GM04504 (cell line): Measurements from ENCODE around the gene TMPRSS4.
"Not testable (repeated sequence)": the region's sequence is repeated elsewhere in the genome, so short reads cannot be mapped to it uniquely, and the experiment has no call there.

Experiments
- DNase-seq: peaks from one replicate; pipeline ENCODE4 v3.0.0-alpha.2; 2012; ENCODE audit warnings: low read depth

TMPRSS4 gene

DNA sequence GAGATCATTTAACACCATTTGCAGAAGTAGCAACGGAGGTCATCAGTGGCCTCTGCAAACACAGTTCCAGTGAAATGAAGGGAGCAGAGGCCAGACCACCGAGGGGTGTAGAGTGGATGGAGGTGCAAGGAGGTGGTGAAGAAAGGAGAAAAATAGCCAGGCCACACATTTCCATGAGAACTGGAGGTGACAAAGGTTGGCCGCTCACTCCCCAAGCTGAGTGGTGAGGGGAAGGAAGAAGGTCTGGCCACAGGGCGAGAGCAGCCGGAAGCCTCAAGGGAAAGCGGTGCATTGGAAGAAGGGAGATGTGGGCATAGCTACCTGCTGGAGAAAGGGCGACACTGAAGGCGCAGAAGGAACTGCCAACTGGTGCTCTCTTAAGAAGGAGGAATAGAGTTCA lies 20.1 kb upstream of the TMPRSS4 start:
- DNase-seq = no peak

DNA sequence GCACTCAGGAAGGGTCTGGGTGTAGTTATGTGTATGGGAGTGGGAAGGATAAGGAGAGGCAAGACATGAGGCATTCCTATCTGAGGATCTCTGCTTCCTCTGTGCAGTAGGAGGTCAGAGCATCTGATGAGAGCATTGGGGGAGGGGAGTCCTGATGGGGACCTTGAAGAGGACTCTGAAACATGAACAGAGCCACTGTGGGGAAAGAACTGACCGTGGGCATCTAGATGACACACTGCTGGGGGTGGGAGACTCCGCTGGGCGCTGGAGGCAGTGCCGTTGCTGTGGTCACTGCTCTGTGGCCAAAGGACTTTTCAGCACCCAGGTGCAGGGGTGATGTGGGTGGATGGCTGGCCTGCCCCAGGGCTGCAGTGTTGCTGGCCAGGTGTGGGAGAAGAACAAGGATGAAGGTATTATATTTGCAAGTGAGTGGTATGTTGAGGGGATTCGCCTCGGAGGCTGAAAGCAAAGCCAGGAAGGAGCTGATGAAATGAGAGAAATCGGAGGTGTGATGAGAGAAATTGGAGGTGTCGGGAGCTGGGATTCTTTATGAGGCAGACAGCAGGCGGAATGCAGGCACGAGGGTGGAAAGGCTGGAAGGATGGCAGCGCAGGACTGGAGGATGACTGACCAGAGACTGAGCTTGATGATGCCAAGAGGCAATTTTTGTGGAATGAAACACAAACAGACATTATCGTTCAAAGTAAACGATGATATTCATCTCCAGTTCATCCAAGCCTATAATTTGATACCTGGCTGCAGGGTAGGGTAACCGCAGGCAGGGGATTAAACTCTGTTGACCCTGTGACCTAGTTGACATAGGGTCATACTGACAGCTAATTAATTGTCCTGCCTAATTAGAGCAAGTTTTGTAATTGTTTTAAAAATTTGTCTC lies 19.4 kb upstream of the TMPRSS4 start:
- no peak for DNase-seq

DNA sequence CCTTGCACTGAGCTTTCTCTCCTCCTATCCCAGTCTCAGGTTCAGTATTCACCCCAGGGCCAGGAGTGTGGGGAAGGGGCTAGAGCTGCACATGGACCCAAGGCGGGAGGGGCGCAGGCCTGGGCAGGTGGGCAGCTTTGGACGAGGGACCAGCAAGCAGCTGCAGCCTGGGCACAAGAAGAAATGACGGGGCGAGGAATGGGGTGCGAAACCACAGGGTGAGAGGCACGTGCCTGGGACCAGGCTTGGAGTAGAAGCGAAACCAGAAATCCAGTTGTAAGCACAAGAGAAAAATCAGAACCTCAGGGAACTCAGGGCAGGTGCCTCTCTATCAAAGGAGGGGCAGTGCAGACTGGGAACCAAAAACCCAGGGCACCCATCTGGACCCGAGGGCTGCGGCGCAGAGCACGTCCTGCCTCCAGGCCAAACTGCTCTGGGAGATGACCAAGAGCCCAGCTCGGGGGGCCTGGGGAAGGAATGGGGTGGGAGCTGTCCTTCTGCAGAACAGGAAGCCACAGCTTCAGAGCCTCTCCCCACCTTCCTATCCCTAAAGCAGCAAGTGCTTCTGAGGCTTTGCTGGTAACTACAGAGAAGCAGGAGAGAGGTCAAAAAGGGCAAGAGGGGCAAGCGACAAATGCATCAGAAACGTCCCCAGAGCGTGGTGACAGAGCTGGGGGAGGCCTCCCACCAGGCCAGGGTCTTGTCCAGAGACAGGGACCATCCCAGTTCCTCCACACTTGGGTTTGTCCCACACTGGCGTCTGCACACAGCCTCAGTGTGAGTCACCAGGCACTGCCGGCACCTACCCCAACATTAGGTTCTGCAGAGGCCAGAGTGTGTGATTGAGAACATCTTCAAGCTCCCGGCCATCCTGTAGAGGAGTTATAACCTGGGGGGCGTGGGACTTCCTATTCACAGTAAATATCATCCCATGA lies 18.3 kb upstream of the TMPRSS4 start:
- DNase-seq = no peak

DNA sequence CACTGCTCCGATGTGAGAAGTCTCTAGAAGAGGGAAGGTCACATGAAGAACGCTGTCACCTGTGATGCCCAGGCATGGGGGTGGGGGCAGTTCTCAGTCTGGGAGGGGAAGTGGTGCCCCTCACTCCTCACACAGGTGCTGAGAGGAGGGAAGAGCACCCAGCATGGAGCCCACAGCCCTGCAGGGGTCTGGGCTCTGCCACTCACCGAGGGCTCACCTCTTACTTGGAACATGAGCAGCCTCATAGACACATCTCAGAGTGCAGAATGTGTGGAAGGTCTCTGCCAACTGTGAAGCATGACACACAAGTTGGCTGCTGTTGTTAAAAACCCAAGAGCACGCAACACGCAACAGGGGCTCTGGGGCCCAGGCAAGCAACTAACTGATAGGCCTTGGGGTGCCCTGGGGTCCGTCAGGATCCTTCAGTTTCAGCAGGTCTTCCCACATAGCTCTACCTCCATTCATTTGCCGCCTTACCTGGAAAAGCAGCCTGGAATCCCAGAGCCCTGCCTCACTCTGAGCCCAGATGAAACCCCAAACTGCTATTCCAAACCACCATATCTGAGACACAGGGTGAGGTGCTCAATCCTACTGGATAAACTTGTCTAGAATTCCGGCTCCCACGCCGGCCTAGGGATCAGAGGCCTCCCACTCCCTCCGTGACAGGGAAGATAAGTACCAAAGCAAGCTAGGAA lies 17.5 kb upstream of the TMPRSS4 start:
- DNase-seq = no peak

DNA sequence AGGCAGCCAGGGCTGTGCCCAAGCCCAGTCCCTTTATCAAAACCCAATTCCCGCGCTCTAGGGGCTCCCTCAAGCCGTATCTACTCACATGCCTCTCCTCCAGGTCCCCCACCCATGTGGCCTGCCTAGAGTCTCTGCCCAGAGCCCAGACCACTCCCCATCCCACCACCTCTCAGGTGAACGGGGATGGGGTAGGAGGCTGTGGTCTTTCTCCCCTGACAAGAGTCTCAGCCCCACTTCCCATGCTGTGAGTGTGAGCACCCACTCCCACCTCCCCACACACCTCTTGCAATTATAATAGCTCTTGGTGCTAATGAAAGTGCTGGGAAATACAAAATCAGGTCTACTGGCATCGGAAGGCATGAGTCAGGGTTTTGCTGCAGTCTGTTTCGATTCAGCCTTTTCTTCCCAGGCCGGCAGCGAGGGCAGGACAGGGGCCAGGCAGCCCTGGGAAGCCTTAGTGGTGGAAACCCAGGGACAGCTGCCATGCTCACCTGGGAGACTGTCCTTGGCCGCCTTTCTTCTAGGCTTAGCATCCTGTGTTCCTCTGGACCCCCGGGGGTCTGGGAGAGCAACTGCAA lies 16.7 kb upstream of the TMPRSS4 start:
- no peak for DNase-seq

DNA sequence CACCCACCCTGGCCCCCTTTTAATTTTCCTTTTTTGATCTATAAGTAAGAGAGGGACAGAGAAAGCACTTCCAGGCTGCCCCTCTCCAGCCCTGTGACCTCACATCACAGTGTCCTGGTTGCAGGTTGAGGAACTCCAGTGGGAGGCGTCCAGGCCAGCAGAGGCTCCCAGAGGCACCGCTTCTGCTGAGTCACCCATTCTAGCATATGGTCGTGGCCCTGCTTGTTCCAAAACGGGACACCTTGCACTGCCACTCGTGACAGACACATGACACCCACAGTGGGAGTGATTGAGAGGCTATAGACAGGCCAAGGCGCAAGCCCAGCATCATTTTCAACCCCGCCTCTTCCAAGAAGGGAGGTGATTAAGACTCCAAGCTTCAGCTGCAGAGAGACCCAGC lies 16.0 kb upstream of the TMPRSS4 start:
- DNase-seq = no peak

DNA sequence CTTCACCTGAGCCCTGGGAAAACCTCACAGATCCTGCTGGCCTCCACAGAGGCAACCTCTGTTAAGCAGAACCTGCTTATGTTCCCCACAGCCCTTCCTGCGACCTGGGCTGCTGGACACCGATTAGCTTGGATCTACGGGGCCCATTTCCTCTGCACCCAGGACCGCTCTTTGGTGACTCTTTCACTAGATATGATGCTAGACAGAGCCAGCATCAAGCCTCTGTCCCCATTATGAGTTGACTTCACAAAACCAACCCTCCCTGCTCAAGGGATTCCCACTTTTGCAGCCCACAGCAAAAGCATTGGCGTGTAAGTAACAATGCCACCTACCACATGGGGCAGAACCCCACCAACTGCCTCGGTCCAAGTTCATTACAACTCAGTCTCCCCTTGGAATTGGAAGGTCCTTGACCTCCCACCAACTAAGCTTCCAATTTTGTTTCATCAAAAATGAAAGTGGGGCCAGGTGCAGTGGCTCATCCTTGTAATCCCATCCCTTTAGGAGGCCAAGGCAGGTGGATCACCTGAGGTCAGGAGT lies 15.2 kb upstream of the TMPRSS4 start:
- DNase-seq = no peak

DNA sequence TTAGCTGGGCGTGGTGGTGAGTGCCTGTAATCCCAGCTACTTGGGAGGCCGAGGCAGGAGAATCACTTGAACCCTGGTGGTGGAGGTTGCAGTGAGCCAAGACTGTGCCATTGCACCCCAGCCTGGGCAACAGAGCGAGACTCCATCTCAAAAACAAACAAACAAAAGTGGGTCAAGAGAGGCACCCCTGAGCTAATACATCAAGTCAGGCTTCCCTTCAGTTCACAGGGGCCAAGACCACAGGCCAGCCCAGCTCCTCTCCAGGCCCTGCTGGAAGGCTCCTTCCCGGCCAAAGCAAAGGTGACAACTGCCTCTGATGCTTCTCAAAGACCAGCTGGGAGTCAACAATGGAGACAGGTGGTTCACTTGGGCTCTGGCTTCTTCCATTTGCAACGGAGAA lies 14.7 kb upstream of the TMPRSS4 start:
- DNase-seq = not testable (repeated sequence)

DNA sequence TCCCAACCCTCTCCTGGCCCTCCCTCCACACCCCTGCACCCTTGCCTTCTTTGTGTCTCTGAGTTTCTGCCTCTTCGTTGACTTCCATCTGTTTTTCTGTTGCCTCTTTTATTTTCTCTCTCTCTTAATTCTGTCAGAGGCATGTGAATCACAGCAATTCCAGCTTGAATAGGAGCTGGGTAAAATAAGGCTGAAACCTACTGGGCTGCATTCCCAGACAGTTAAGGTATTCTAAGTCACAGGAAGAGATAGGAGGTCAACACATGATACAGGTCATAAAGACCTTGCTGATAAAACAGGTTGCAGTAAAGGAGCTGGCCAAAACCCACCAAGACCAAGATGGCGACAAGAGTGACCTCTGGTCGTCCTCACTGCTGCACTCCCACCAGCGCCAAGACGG lies 14.2 kb upstream of the TMPRSS4 start:
- DNase-seq = not testable (repeated sequence)

DNA sequence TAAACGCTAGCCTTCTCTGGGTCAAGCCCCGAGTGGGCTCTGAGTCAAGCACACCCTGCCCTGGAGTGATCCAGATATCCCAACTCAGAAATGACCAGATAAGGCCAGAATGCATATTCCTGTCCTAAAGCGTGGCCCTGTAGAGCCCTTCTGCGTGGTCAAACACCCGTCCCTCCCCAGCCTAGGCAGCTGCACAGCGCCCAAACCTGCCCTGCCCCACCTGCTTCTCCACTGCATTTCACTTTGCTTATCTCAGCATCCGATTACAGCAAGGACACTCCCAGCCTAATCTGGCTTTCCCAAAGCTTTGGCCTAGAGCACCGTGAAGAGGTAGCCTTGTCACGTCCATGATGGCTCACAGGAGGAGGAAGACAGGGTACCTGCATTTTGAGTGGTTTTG lies 11.9 kb upstream of the TMPRSS4 start:
- no peak for DNase-seq

DNA sequence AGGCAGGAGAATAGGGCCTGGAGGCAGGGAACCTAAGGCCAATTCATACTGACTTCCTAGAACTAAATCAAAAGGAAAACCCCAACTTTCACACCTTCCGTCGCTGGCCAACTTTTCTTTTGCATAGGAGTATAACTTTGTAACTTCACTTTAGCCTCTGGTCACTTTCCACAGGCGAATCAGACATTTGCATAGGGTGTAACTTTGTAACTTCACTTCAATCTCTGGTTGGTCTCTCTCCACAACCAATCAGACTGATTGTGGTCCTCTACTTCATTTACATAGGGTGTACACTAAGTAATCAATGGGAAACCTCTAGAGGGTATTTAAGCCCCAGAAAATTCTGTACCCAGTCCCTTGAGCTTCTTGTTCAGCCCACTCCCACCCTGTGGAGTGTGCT lies 11.5 kb upstream of the TMPRSS4 start:
- no peak for DNase-seq

DNA sequence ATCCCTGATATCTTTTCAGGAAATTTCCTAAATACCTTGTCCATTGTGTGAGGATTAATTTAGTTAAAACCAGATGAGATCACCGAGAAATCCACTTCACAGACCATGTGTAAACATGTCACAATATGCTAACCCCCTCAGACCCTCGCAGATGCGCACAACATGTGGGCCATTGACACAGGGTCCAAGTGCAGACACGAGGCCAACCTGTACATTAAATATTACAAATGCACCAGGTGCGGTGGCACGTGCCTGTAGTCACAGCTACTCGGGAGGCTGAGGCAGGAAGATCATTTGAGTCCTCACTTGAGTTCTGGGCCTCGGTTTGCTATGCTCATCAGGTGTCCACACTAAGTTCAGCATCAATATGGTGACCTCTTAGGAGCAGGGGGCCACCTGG lies 9.9 kb upstream of the TMPRSS4 start:
- DNase-seq = no peak

DNA sequence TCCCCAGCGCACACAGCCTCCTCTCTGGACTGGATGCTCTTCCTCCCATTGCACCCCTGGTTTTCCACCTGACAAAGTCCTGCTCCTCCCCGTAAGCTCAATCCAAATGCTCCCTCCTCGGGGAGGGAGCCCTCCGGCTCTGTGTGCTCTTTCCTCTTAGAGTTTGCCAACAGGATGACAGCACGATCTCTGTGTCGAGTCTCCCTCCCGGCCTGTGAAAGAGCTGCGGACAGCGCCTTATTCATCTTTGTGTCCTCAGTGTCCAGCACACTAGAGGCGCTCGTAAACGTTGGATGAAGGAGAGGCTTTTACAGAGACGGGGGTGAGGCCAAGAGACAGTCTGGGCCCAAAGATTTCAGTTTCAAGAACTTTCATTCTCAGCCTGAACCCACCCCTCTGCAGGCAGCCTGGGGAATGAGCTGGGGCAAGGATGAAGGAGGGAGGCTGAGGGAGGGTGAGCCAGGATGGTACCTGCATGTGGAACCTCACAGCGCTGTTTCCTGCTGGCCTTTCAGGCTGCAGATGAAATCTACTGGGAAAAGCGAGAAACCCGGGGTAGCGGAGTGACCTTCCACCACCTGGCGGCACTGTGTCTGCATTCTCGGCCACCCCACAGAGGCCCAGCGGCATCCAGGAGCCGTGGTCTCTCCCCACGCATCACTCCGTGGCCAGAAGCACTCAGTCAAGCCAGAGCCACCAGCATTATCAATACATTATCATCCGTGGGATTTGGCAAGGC lies 8.5 kb upstream of the TMPRSS4 start:
- no peak for DNase-seq

DNA sequence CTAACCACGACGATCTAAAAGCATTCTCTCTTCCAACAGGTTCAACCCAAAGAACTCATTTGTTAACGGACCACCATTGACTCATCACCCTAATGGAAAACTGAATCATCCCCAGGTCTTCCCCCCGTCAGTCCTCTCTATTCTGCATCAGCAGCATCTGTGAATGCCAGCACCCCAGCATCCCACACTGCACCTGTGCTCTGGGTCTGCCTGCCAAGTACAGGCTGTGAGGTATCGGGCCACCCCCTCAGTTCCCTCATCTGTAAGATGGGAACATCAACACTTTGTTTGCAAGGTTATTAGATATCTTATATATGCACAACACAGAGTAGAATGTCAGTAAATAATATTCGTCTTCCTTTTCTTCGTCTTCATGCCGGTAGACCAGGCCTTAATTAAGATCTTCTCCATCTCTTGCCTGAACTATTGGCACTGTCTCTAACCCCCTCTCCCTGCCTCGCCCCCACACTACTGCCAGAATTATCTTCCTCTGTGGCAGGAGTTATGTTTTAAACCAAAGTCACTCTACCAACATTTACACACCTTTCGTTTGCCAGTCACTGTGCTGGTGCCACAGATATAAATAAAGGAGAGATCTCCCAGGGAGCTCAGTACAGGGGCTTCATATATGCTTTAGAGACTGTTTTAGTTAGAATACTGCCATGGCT lies 7.8 kb upstream of the TMPRSS4 start:
- DNase-seq = no peak

DNA sequence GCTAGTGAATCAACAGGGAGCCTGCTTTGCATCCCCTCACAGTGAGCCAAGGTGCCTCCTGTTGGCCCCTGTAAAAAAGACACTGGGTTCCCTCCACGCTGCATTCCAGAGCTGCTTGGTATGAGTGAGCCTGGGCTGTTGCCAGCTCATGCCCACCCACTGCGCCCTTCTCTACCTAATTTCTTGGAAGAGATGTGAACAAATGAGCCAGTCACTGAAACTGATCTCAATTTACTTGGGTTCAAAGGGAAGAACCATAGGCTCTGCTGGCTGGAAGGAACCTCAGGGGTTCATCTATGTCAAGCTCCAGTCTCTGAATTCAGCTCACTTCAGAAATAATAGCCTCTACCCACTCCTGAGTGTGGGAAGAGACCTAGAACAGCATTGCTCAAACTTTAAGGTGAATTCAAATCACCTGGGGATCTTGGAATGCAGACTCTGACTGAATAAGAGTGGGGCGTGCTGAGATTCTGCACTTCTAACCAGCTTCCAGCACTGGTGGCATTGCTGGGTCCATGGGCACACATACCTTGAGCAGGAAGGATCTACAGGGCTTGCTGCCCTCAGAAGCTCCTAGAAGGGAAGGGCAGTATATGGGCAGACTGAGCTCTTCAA lies 5.4 kb upstream of the TMPRSS4 start:
- no peak for DNase-seq

DNA sequence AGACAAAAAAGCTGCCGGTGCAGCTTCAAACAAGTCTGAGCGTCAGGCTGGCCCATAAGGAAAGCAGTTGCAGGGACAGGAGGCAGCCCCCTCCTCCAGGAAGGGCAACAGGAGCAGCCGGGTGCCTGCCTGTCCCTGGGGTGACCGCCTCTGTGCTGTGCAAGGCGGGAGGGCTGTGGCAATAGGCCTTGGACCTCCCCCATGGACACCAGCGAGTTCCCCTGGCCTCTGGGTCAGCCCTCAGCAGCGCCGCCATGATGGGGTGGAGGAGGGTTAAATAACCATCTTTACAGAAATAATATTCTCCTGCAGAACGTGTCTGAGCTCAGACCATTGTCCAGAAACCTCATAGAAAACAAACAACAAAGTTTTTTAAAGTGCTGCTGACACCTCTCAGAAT lies 3.3 kb upstream of the TMPRSS4 start:
- no peak for DNase-seq

DNA sequence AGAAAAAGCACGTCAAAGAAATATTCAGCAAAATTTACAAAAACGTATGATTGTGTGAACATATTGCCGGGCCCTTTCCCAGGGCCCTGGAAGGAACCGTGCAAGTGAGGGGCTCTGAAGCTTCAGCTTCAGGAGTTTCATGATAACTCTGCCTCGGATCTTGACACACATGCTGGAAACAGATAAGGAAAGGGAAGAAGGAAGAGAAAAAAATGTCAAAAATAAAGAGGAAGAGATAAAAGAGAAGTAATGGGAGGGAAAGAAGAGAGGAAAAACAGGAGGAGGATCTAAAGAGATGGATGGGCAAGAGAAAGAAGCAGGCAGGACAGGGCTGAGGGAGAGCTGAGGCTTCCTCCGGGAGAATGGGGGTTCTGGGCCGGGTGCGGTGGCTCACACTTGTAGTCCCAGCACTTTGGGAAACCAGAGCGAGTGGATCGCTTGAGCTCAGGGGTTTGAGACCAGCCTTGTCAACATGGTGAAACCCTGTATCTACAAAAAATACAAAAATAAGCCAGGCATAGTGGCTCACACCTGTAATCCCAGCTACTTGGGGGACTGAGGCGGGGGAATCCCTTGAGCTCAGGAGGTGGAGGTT lies 2.7 kb upstream of the TMPRSS4 start:
- no peak for DNase-seq

DNA sequence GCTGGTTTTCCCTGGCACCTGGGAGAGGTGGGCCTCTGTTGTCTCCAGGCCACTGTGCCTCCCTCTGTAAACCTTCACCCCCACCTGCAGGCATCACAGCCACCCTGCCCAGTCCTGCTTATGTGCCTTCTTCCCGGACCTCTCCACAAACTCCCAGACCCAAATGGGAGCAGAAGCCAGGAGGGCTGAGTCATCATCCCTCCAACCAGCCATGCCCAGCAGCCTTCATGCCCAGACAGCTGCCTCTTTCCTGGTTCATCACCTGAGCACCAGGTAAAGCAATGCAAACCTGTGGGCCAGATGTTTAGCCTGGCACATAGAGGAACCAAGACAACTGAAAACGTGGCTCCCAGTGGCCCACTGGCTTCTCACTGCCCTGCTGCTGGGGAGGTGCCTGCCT lies 2.1 kb upstream of the TMPRSS4 start:
- no peak for DNase-seq

DNA sequence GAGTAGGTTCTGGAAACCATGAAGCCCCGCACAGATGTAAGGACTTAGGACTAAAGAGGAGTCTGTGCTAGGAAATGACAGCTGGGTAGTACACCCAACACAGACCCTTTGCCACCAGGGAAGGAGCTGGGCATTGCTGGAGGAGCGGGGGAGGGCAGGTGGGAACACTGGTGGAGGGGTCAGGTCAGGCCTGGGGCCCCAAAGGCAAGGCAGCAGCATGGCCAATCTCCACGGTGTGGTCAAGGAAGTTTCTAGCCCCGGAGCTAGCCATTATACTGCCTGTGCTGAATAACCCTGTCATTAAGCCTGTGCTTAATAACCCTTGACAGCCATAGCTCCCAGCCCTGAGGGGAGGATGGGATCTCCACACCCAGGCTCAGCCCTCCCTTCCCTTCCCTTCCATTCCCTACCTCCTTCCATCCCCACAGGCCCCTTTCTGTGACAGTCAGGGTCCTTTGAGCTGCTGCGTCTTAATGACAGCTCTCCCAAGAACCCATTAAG lies 2.1 kb downstream of the TMPRSS4 start:
- no peak for DNase-seq

DNA sequence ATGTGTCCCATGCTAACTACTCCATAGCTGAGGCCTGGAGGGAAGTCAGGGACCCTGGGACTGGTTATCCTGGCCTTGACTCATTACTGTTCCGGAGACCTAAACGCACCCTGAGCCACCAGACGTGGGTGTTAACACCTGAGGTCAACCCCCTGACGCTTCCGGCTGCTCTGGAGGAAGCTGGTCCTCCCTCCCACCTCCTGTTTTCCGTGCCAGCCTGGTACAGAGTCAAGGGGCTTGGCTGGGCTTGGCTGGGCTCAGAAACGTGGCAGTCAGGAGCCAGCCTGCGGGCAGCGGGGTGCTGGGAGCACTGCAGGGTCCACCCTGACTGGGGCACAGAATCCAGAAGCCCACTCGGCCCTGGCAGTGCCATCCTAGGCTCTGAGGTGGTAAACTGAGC lies 2.6 kb downstream of the TMPRSS4 start:
- no peak for DNase-seq
